Measurements from ENCODE around the gene MCF2L2.

DNA sequence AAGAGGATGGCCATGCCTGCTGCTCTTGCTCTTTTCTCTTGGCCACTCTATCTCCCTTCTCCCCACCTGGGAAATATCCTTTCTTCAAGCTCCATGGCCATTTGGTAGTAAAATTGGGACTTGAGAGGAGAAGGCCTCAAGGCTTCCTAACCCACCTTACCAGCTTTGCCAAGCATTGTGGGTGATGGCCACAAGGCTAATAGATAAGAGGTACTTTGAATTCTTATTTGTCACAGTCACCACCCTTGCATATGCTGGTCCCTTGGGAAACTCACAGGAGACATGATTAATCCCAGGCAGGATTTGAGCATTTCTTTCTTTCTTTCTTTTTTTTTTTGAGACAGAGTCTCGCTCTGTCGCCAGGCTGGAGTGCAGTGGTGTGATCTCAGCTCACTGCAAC lies 138.2 kb downstream of the MCF2L2 start:
- TF ChIP-seq, protein P1, sequence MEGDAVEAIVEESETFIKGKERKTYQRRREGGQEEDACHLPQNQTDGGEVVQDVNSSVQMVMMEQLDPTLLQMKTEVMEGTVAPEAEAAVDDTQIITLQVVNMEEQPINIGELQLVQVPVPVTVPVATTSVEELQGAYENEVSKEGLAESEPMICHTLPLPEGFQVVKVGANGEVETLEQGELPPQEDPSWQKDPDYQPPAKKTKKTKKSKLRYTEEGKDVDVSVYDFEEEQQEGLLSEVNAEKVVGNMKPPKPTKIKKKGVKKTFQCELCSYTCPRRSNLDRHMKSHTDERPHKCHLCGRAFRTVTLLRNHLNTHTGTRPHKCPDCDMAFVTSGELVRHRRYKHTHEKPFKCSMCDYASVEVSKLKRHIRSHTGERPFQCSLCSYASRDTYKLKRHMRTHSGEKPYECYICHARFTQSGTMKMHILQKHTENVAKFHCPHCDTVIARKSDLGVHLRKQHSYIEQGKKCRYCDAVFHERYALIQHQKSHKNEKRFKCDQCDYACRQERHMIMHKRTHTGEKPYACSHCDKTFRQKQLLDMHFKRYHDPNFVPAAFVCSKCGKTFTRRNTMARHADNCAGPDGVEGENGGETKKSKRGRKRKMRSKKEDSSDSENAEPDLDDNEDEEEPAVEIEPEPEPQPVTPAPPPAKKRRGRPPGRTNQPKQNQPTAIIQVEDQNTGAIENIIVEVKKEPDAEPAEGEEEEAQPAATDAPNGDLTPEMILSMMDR (IDR thresholded peaks at IDR 0.05 in 8 of 11, conservative IDR thresholded peaks at IDR 0.05 in 3 of 11): no peak
- no peak for TF ChIP-seq POLR2A (IDR thresholded peaks at IDR 0.05)
- no peak for TF ChIP-seq POLR2AphosphoS5 (IDR thresholded peaks at IDR 0.05)

All from spleen (tissue), 7 donors.